Endothelial cell of umbilical vein (primary cell): Measurements from ENCODE around the gene CDC5L. TPM values are rescaled to one million over a fixed set of nuclear protein-coding genes. Genes with fewer than 3 reads are reported as not detected.

Experiments used
- BruUV-seq: library from RNA; stranded (reverse); fragments of 400-500 nt; replicated peaks from 2 replicates; lab custom pipeline; 2021; lab: Mats Ljungman, UMichigan
- CTCF ChIA-PET: fragments of 300-600, 350-600 bp; sonication (Branson Sonifier 250); formaldehyde crosslinking; loops from one replicate; lab custom pipeline; 2021; ENCODE audit warnings: antibody characterized with exemption, inconsistent platforms; lab: Charles Lee
- POLR2A ChIA-PET: fragments of 300-600, 350-600 bp; sonication (Branson Sonifier 250); formaldehyde crosslinking; loops from one replicate; lab custom pipeline; 2021; ENCODE audit warnings: antibody characterized with exemption, inconsistent platforms; lab: Charles Lee
- DNase-seq: peaks from one replicate; pipeline ENCODE4 v3.0.0-alpha.2; 2011; ENCODE audit warnings: low read depth, low spot score
- FAIRE-seq: peaks from 2 replicates; lab custom pipeline; 2011; peaks lifted over from hg19 to GRCh38; lab: Jason Lieb, UNC
- H2AFZ ChIP-seq: 2 replicates; pipeline ENCODE4 v1.6.0; 2012; ENCODE audit warnings: low read depth, low read length, control low read depth, inconsistent platforms
- H3K27ac ChIP-seq: 2 replicates; pipeline ENCODE4 v1.5.1; 2011; ENCODE audit warnings: low read depth, mild to moderate bottlenecking, control low read depth, low read length, moderate library complexity; ENCODE audit not compliant: insufficient read depth
- H3K27me3 ChIP-seq, 2 experiments: 2 replicates each; pipeline versions ENCODE4 v1.6.0 to v1.6.1; 2011; ENCODE audit warnings: low read length in 2 of 2, mixed read lengths in 1 of 2; ENCODE audit not compliant: control insufficient read depth in 2 of 2, insufficient read depth in 2 of 2
- H3K36me3 ChIP-seq, 2 experiments: 2 replicates in 1 of 2; 3 replicates in 1 of 2; pipeline ENCODE4 v1.5.1; 2011; ENCODE audit warnings: low read length in 2 of 2, mild to moderate bottlenecking in 1 of 2, moderate library complexity in 1 of 2; ENCODE audit not compliant: control insufficient read depth in 2 of 2, insufficient read depth in 2 of 2; ENCODE audit errors: extremely low read depth in 1 of 2
- H3K4me1 ChIP-seq: 3 replicates; pipeline ENCODE4 v1.5.1; 2011; ENCODE audit warnings: mild to moderate bottlenecking, low read length; ENCODE audit not compliant: control insufficient read depth, insufficient read depth; ENCODE audit errors: extremely low read depth
- H3K4me2 ChIP-seq: 2 replicates; pipeline ENCODE4 v1.6.1; 2011; ENCODE audit warnings: low read length, control low read depth, mixed read lengths; ENCODE audit not compliant: insufficient read depth
- H3K4me3 ChIP-seq, 3 experiments: fragments of 200-600 bp in 1 of 3; sonication (generic), shearing (Covaris generic) in 1 of 3; replicated peaks in 1 of 3; 2 replicates each; pipeline ENCODE4 v1.5.1; 2011 to 2016; ENCODE audit warnings: control low read depth in 3 of 3, low read length in 3 of 3, mild to moderate bottlenecking in 2 of 3, inconsistent platforms in 1 of 3, low read depth in 1 of 3, moderate library complexity in 1 of 3; ENCODE audit not compliant: insufficient read depth in 1 of 3
- H3K79me2 ChIP-seq: 2 replicates; pipeline ENCODE4 v1.6.0; 2012; ENCODE audit warnings: low read length, inconsistent platforms; ENCODE audit not compliant: control insufficient read depth, insufficient read depth
- H3K9ac ChIP-seq: replicated peaks from 2 replicates; pipeline ENCODE3; 2011; ENCODE audit warnings: low read length, control low read depth; ENCODE audit not compliant: insufficient read depth; ENCODE audit errors: extremely low read depth
- H3K9me1 ChIP-seq: replicated peaks from 3 replicates; pipeline ENCODE4 v1.6.0; 2011; ENCODE audit warnings: mild to moderate bottlenecking, low read length; ENCODE audit not compliant: control insufficient read depth, insufficient read depth; ENCODE audit errors: extremely low read depth
- H3K9me3 ChIP-seq: replicated peaks from 2 replicates; pipeline ENCODE4 v1.5.1; 2012; ENCODE audit warnings: low read length, inconsistent platforms; ENCODE audit not compliant: control insufficient read depth, insufficient read depth
- H4K20me1 ChIP-seq: replicated peaks from 2 replicates; pipeline ENCODE3; 2011; ENCODE audit warnings: mild to moderate bottlenecking, low read length; ENCODE audit not compliant: control insufficient read depth, insufficient read depth; ENCODE audit errors: extremely low read depth
- EZH2 ChIP-seq: IDR thresholded peaks from 2 replicates; pipeline ENCODE4 v1.6.1; 2012; ENCODE audit warnings: borderline replicate concordance, low read depth, mild to moderate bottlenecking, moderate library complexity, low read length, inconsistent platforms; ENCODE audit not compliant: severe bottlenecking
- FOS ChIP-seq: IDR thresholded peaks from 2 replicates; pipeline ENCODE4 v1.6.1; 2011; ENCODE audit warnings: mild to moderate bottlenecking, low read length, moderate library complexity, borderline replicate concordance; ENCODE audit not compliant: insufficient read depth
- GATA2 ChIP-seq: IDR thresholded peaks from 2 replicates; pipeline ENCODE4 v1.7.0; 2011; ENCODE audit warnings: low read depth, mild to moderate bottlenecking, moderate library complexity, mixed read lengths, low read length; ENCODE audit not compliant: insufficient read length, insufficient read depth
- JUN ChIP-seq: IDR thresholded peaks from 2 replicates; pipeline ENCODE4 v1.6.1; 2011; ENCODE audit warnings: borderline replicate concordance, low read depth; ENCODE audit not compliant: insufficient read length, insufficient read depth
- MYC ChIP-seq: IDR thresholded peaks from one replicate; pipeline ENCODE4 v1.6.1; 2011; ENCODE audit warnings: mild to moderate bottlenecking, low read depth, low read length
- POLR2A ChIP-seq: IDR thresholded peaks from 2 replicates; pipeline ENCODE4 v1.6.1; 2012; ENCODE audit warnings: low read depth, mild to moderate bottlenecking, control low read depth, low read length
- POLR2AphosphoS5 ChIP-seq: IDR thresholded peaks from 2 replicates; pipeline ENCODE4 v1.6.1; 2012; ENCODE audit warnings: low read depth, mild to moderate bottlenecking, control low read depth, low read length, moderate library complexity; ENCODE audit not compliant: insufficient read depth
- dilution Hi-C: fragments of 300-500 bp; cut with MboI; formaldehyde crosslinking; loops from one replicate; pipeline ENCODE4 v1.15.0; 2019; ENCODE audit warnings: low sequenced_read_pairs; ENCODE audit not compliant: extremely low pct_ligation_motif_present
- intact Hi-C: fragments of 100-400 bp; cut with micrococcal nuclease; formaldehyde crosslinking; loops from one replicate; pipeline ENCODE4 v1.10.0; 2022
- polyA plus RNA-seq, 4 experiments: library from polyadenylated mRNA; depleted of rRNA in 3 of 4; stranded (reverse) in 3 of 4; unstranded in 1 of 4; fragments of >200 nt; gene quantifications; 2 replicates each; pipeline versions ENCODE4 v1.2.1 to v1.2.3, GENCODE V29; 2011 to 2012; ENCODE audit warnings: missing spikeins in 1 of 4
- total RNA-seq: library from RNA; stranded (reverse); gene quantifications from 2 replicates; pipeline ENCODE4 v1.2.3, GENCODE V29; 2021
- TF ChIP-seq, protein P1 (sequence below), 2 donors: IDR thresholded peaks; 1 replicate in 1 of 2; 2 replicates in 1 of 2; pipeline ENCODE4 v1.5.1; 2011; ENCODE audit warnings: low read length in 2 of 2, mild to moderate bottlenecking in 2 of 2, moderate library complexity in 2 of 2, control low read depth in 1 of 2, inconsistent platforms in 1 of 2, low read depth in 1 of 2; ENCODE audit not compliant: insufficient read depth in 1 of 2; ENCODE audit errors: extremely low read depth in 1 of 2
- TF ChIP-seq, protein P2 (sequence below): IDR thresholded peaks from 2 replicates; pipeline ENCODE4 v1.6.1; 2011; ENCODE audit not compliant: insufficient read depth, insufficient read length

Gene CDC5L
- total and polyA plus RNA-seq, 2 donors (not counting 3 experiments of a cell fraction or from before 2014, with no cell fraction given), result 6.9 to 24.6 TPM

DNA sequence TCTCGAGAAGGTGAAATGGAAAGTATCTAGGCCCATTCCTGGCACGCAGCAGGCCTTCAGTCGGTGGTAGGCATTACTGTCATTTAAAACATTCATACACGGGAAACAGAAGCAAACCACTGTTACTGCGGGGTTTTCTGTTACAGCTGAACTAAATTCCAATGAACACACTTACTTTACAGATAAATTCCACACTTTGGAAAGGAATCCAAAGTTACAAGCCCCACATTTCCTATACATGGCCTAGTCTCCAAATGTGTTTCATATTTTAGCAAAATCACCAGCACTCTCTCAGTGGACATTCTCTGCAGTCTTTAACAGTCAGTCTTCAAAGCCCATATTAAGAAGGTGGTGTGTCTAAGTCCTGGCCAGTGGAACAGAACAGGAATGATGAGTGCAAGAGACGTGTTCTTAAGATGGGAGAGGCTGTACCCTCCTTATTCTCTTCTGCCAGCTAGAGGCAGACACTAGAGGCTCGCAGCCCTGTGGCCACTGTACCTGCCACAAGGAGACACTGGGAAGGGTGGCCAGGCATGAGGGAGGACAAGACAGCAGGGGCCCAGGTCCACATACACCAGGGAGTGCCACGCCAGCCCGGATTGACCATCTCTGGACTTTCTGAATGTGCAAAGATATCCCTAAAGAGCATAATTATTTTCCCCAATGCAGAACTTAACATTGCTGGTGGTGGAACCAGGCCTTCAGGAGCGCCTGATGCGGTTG lies 76.4 kb downstream of the CDC5L start:
- Histone ChIP-seq H3K79me2 (no peaks in the 10 kb centered on the region), H3K4me3 (no peak overlapping the region), H3K9ac (no peak overlapping the region), H3K9me3 (no peaks in the 10 kb centered on the region), H3K4me2 (no peak overlapping the region), H3K27me3 (peaks cover 0 to 3% of the 10 kb centered on the region in 2 experiments), H4K20me1 (no peaks in the 10 kb centered on the region), H3K27ac (no peak overlapping the region), H2AFZ (no peak overlapping the region), H3K36me3 (no peaks in the 10 kb centered on the region), H3K4me1 (no peaks in the 10 kb centered on the region), H3K9me1 (no peaks in the 10 kb centered on the region)
- no TSS peak for BruUV-seq
- intact Hi-C loops, result no loop called here
- no peak for FAIRE-seq
- ChIA-PET POLR2A (no interaction called here), CTCF (interaction anchor here (1.6 to 3.1 kb wide), 2 partner anchors 12 to 26 kb away, joined by 4 to 24 read pairs; no protein-coding TSS in a partner anchor)
- TF ChIP-seq FOS, result no peak
- TF ChIP-seq, protein P1, sequence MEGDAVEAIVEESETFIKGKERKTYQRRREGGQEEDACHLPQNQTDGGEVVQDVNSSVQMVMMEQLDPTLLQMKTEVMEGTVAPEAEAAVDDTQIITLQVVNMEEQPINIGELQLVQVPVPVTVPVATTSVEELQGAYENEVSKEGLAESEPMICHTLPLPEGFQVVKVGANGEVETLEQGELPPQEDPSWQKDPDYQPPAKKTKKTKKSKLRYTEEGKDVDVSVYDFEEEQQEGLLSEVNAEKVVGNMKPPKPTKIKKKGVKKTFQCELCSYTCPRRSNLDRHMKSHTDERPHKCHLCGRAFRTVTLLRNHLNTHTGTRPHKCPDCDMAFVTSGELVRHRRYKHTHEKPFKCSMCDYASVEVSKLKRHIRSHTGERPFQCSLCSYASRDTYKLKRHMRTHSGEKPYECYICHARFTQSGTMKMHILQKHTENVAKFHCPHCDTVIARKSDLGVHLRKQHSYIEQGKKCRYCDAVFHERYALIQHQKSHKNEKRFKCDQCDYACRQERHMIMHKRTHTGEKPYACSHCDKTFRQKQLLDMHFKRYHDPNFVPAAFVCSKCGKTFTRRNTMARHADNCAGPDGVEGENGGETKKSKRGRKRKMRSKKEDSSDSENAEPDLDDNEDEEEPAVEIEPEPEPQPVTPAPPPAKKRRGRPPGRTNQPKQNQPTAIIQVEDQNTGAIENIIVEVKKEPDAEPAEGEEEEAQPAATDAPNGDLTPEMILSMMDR (IDR thresholded peaks at IDR 0.05; ENCODE audit: extremely low read depth in 1 of 2, insufficient read depth in 1 of 2, low read depth in 1 of 2, low read length in 2 of 2), result no peak
- TF ChIP-seq EZH2, result no peak
- TF ChIP-seq POLR2A, result no peak
- TF ChIP-seq, protein P2, sequence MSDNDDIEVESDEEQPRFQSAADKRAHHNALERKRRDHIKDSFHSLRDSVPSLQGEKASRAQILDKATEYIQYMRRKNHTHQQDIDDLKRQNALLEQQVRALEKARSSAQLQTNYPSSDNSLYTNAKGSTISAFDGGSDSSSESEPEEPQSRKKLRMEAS, result no peak
- no peak for TF ChIP-seq MYC
- no peak for TF ChIP-seq POLR2AphosphoS5
- TF ChIP-seq GATA2, result no peak
- TF ChIP-seq JUN, result no peak
- dilution Hi-C loops, result no loop called here
- no peak for DNase-seq
